WTC11 (cell line): ENCODE results near the gene KIF26A. TPM values are rescaled to one million over a fixed set of nuclear protein-coding genes. Genes with fewer than 3 reads are reported as not detected.

Experiments
- ATAC-seq: fragments of 200-7000 bp; cut with Tn5 transposase; 2 replicates; pipeline ENCODE4 v1.10.0; 2021; ENCODE audit warnings: mild to moderate bottlenecking, moderate library complexity
- CTCF ChIA-PET: fragments of 300-600 bp; sonication (Branson Sonifier 250); formaldehyde crosslinking; loops from one replicate; lab custom pipeline; 2021; ENCODE audit warnings: antibody characterized with exemption; lab: Charles Lee
- POLR2A ChIA-PET: fragments of 350-600 bp; sonication (Branson Sonifier 250); formaldehyde crosslinking; loops from one replicate; lab custom pipeline; 2021; ENCODE audit warnings: antibody characterized with exemption; lab: Charles Lee
- DNase-seq: peaks from one replicate; pipeline ENCODE4 v3.0.0; 2021; ENCODE audit warnings: low spot score
- H3K27ac Mint-ChIP-seq: 2 replicates; pipeline ENCODE4 v1.8.0; 2021; ENCODE audit warnings: mixed read lengths
- H3K27me3 Mint-ChIP-seq: 2 replicates; pipeline ENCODE4 v1.8.0; 2021; ENCODE audit warnings: low read depth, mild to moderate bottlenecking, moderate library complexity, mixed read lengths
- H3K36me3 Mint-ChIP-seq: 2 replicates; pipeline ENCODE4 v1.8.0; 2021; ENCODE audit warnings: mixed read lengths
- H3K4me1 Mint-ChIP-seq: 2 replicates; pipeline ENCODE4 v1.8.0; 2022; ENCODE audit warnings: mixed read lengths
- H3K4me3 Mint-ChIP-seq: 2 replicates; pipeline ENCODE4 v1.8.0; 2021; ENCODE audit warnings: mild to moderate bottlenecking, moderate library complexity, mixed read lengths
- H3K9me3 Mint-ChIP-seq: 2 replicates; pipeline ENCODE4 v1.8.0; 2021; ENCODE audit warnings: mixed read lengths
- ATF1 ChIP-seq: sonication (generic); formaldehyde crosslinking; IDR thresholded peaks from 2 replicates; pipeline ENCODE4 v1.8.1; 2023; ENCODE audit warnings: mild to moderate bottlenecking, moderate library complexity, missing genetic modification reagents
- CREB1 ChIP-seq: sonication (generic); formaldehyde crosslinking; IDR thresholded peaks from 2 replicates; pipeline ENCODE4 v1.8.0; 2023; ENCODE audit warnings: mild to moderate bottlenecking, missing genetic modification reagents
- EMX1 ChIP-seq: fragments of 250-450 bp; sonication (Bioruptor Pico); IDR thresholded peaks from 2 replicates; pipeline ENCODE4 v1.8.0; 2021; ENCODE audit warnings: mild to moderate bottlenecking
- ESRRA ChIP-seq: sonication (generic); formaldehyde crosslinking; IDR thresholded peaks from 2 replicates; pipeline ENCODE4 v1.8.1; 2022; ENCODE audit warnings: mild to moderate bottlenecking, missing genetic modification reagents, borderline replicate concordance
- ETV6 ChIP-seq: sonication (generic); formaldehyde crosslinking; IDR thresholded peaks from 2 replicates; pipeline ENCODE4 v1.8.1; 2022; ENCODE audit warnings: mild to moderate bottlenecking, missing genetic modification reagents
- GRHL2 ChIP-seq: fragments of 250-450 bp; sonication (Bioruptor Pico); IDR thresholded peaks from 2 replicates; pipeline ENCODE4 v1.8.0; 2022; ENCODE audit warnings: mild to moderate bottlenecking, moderate library complexity; ENCODE audit not compliant: insufficient replicate concordance, severe bottlenecking
- NFYB ChIP-seq: sonication (generic); formaldehyde crosslinking; conservative IDR thresholded peaks from 2 replicates; pipeline ENCODE4 v1.8.0; 2022; ENCODE audit warnings: low read depth, missing genetic modification reagents
- ZNF423 ChIP-seq: fragments of 250-450 bp; sonication (Bioruptor Pico); IDR thresholded peaks from 2 replicates; pipeline ENCODE4 v2.1.2; 2022; ENCODE audit warnings: mild to moderate bottlenecking, moderate library complexity
- total RNA-seq: library from RNA; stranded (reverse); gene quantifications from 3 replicates; pipeline ENCODE4 v1.2.3, GENCODE V29; 2021
- TF ChIP-seq, protein P1 (sequence below): sonication (generic); formaldehyde crosslinking; IDR thresholded peaks from 2 replicates; pipeline ENCODE4 v1.8.1; 2023; ENCODE audit warnings: mild to moderate bottlenecking, moderate library complexity, missing genetic modification reagents
- TF ChIP-seq, protein P2 (sequence below): sonication (generic); formaldehyde crosslinking; IDR thresholded peaks from 2 replicates; pipeline ENCODE4 v1.8.0; 2022; ENCODE audit warnings: mild to moderate bottlenecking, missing genetic modification reagents
- TF ChIP-seq, protein P3 (sequence below): fragments of 250-450 bp; sonication (Bioruptor Pico); IDR thresholded peaks from 2 replicates; pipeline ENCODE4 v1.8.0; 2021; ENCODE audit warnings: mild to moderate bottlenecking
- TF ChIP-seq, protein P4 (sequence below): sonication (generic); formaldehyde crosslinking; IDR thresholded peaks from 2 replicates; pipeline ENCODE4 v1.8.1; 2022; ENCODE audit warnings: mild to moderate bottlenecking, moderate library complexity, missing genetic modification reagents
- TF ChIP-seq, protein P5 (sequence below): sonication (generic); formaldehyde crosslinking; IDR thresholded peaks from 2 replicates; pipeline ENCODE4 v1.8.0; 2022; ENCODE audit warnings: mild to moderate bottlenecking, missing genetic modification reagents
- TF ChIP-seq, protein P6 (sequence below): fragments of 200-600 bp; IDR thresholded peaks from 2 replicates; pipeline ENCODE4 v1.8.0; 2022; ENCODE audit warnings: antibody characterized with exemption
- TF ChIP-seq, protein P7 (sequence below): sonication (generic); formaldehyde crosslinking; conservative IDR thresholded peaks from 2 replicates; pipeline ENCODE4 v1.8.1; 2023; ENCODE audit warnings: mild to moderate bottlenecking, low read depth, missing genetic modification reagents, moderate library complexity
- TF ChIP-seq, protein P8 (sequence below): sonication (generic); formaldehyde crosslinking; IDR thresholded peaks from 2 replicates; pipeline ENCODE4 v1.8.0; 2023; ENCODE audit warnings: missing genetic modification reagents, mild to moderate bottlenecking, borderline replicate concordance

KIF26A gene
- total RNA-seq, 1 experiment from 2014 or later, result 53.4 TPM

DNA sequence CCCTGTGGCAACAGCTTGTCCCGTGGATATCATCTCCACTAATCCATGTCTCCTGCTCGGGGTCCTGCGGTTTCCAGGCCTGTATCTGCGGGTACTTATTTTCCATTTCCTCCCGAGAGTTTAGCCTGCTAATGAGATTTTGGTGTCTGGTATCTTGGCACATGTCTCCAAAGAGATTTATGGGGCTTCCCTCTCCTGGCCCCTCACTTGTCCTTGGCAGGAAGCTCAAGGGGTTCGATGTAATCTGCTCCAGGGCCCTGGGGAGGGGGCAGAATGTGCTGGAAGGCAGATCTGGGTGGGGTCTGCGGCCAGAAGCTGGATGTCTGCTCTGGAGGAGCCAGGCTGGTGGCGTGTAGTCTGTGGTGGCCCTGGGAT lies 85.7 kb downstream of the KIF26A start:
- H3K4me1 Mint-ChIP-seq, result peaks cover 28% of the 10 kb centered on the region
- ChIA-PET CTCF (interaction anchor here (0.7 to 2.4 kb wide), 20 partner anchors 28 to 380 kb away, joined by 3 to 18 read pairs (median 4); no protein-coding TSS in a partner anchor), POLR2A (no interaction called here)
- H3K9me3 Mint-ChIP-seq, result no peaks in the 10 kb centered on the region
- no peaks in the 10 kb centered on the region for H3K36me3 Mint-ChIP-seq
- H3K27ac Mint-ChIP-seq, result no peak overlapping the region
- no peak for DNase-seq
- no peak overlapping the region for H3K4me3 Mint-ChIP-seq
- H3K27me3 Mint-ChIP-seq, result no peaks in the 10 kb centered on the region
- ATAC-seq, result no peak
- TF ChIP-seq, protein P1, sequence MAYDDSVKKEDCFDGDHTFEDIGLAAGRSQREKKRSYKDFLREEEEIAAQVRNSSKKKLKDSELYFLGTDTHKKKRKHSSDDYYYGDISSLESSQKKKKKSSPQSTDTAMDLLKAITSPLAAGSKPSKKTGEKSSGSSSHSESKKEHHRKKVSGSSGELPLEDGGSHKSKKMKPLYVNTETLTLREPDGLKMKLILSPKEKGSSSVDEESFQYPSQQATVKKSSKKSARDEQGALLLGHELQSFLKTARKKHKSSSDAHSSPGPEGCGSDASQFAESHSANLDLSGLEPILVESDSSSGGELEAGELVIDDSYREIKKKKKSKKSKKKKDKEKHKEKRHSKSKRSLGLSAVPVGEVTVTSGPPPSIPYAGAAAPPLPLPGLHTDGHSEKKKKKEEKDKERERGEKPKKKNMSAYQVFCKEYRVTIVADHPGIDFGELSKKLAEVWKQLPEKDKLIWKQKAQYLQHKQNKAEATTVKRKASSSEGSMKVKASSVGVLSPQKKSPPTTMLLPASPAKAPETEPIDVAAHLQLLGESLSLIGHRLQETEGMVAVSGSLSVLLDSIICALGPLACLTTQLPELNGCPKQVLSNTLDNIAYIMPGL (CRISPR knock-in tag), result 0 out of 2 replicates have a peak, but pooled peaks have one; percentile 13
- no peak for TF ChIP-seq EMX1

DNA sequence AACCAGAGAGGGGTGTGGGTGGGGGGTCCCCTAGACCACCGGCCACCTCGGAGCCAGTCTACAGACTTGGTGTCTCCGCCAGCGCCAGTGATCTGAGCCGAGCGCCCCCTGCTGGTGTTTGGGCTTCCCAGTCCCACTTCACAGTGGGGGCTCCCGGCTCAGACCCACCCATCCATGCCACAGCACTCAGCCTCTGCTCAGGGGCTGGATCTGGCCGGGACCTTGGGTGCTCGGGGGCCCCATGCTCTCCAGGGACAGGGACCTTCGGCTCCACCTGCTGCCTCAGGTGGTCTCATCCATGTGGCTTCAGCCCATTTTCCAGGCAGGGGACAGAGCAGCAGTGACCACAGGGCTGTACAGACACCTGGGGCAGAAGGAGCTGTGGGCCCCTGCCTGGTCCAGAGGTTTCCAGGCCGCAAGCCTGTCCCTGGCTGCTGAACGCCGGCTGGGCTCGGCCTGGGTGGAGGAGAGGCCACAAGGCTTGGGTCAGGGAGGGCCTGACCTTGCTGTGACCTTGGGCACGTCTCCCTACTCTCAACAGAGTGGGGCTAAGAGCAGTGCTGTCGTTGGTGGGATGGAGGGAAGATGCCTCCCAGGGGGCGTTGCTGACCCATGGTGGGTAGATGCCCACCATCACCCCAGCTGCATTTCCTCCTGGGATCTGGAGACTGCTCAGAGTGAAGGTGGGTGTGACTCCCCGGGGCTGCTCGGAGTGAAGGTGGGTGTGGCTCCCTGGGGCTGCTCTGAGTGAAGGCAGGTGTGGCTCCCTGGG lies 86.3 kb downstream of the KIF26A start:
- POLR2A ChIA-PET, result no interaction called here
- Mint-ChIP-seq H3K4me1 (peaks cover 25% of the 10 kb centered on the region), H3K9me3 (no peaks in the 10 kb centered on the region), H3K4me3 (no peak overlapping the region), H3K27me3 (no peaks in the 10 kb centered on the region), H3K36me3 (no peaks in the 10 kb centered on the region), H3K27ac (peak overlapping the region; percentile 94)
- DNase-seq (peak; percentile 77), ATAC-seq (peak; percentile 42)
- CTCF ChIA-PET, result interaction anchor here (0.5 to 2.4 kb wide), 17 partner anchors 14 to 379 kb away, joined by 3 to 18 read pairs (median 4); no protein-coding TSS in a partner anchor
- TF ChIP-seq, protein P2, sequence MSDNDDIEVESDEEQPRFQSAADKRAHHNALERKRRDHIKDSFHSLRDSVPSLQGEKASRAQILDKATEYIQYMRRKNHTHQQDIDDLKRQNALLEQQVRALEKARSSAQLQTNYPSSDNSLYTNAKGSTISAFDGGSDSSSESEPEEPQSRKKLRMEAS, result no peak
- TF ChIP-seq, protein P3, sequence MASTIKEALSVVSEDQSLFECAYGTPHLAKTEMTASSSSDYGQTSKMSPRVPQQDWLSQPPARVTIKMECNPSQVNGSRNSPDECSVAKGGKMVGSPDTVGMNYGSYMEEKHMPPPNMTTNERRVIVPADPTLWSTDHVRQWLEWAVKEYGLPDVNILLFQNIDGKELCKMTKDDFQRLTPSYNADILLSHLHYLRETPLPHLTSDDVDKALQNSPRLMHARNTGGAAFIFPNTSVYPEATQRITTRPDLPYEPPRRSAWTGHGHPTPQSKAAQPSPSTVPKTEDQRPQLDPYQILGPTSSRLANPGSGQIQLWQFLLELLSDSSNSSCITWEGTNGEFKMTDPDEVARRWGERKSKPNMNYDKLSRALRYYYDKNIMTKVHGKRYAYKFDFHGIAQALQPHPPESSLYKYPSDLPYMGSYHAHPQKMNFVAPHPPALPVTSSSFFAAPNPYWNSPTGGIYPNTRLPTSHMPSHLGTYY, result no peak
- TF ChIP-seq CREB1 (CRISPR knock-in tag), result no peak
- TF ChIP-seq ESRRA (CRISPR knock-in tag), result peak; percentile 93
- TF ChIP-seq, protein P4, sequence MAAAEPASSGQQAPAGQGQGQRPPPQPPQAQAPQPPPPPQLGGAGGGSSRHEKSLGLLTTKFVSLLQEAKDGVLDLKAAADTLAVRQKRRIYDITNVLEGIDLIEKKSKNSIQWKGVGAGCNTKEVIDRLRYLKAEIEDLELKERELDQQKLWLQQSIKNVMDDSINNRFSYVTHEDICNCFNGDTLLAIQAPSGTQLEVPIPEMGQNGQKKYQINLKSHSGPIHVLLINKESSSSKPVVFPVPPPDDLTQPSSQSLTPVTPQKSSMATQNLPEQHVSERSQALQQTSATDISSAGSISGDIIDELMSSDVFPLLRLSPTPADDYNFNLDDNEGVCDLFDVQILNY, result no peak
- TF ChIP-seq ZNF423 (CRISPR knock-in tag), result peak; percentile 47
- no peak for TF ChIP-seq GRHL2
- TF ChIP-seq, protein P5, sequence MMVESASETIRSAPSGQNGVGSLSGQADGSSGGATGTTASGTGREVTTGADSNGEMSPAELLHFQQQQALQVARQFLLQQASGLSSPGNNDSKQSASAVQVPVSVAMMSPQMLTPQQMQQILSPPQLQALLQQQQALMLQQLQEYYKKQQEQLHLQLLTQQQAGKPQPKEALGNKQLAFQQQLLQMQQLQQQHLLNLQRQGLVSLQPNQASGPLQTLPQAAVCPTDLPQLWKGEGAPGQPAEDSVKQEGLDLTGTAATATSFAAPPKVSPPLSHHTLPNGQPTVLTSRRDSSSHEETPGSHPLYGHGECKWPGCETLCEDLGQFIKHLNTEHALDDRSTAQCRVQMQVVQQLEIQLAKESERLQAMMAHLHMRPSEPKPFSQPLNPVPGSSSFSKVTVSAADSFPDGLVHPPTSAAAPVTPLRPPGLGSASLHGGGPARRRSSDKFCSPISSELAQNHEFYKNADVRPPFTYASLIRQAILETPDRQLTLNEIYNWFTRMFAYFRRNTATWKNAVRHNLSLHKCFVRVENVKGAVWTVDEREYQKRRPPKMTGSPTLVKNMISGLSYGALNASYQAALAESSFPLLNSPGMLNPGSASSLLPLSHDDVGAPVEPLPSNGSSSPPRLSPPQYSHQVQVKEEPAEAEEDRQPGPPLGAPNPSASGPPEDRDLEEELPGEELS (CRISPR knock-in tag), result no peak
- TF ChIP-seq, protein P6, sequence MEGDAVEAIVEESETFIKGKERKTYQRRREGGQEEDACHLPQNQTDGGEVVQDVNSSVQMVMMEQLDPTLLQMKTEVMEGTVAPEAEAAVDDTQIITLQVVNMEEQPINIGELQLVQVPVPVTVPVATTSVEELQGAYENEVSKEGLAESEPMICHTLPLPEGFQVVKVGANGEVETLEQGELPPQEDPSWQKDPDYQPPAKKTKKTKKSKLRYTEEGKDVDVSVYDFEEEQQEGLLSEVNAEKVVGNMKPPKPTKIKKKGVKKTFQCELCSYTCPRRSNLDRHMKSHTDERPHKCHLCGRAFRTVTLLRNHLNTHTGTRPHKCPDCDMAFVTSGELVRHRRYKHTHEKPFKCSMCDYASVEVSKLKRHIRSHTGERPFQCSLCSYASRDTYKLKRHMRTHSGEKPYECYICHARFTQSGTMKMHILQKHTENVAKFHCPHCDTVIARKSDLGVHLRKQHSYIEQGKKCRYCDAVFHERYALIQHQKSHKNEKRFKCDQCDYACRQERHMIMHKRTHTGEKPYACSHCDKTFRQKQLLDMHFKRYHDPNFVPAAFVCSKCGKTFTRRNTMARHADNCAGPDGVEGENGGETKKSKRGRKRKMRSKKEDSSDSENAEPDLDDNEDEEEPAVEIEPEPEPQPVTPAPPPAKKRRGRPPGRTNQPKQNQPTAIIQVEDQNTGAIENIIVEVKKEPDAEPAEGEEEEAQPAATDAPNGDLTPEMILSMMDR, result peak; percentile 49
- TF ChIP-seq ATF1 (CRISPR knock-in tag), result no peak
- TF ChIP-seq, protein P7, sequence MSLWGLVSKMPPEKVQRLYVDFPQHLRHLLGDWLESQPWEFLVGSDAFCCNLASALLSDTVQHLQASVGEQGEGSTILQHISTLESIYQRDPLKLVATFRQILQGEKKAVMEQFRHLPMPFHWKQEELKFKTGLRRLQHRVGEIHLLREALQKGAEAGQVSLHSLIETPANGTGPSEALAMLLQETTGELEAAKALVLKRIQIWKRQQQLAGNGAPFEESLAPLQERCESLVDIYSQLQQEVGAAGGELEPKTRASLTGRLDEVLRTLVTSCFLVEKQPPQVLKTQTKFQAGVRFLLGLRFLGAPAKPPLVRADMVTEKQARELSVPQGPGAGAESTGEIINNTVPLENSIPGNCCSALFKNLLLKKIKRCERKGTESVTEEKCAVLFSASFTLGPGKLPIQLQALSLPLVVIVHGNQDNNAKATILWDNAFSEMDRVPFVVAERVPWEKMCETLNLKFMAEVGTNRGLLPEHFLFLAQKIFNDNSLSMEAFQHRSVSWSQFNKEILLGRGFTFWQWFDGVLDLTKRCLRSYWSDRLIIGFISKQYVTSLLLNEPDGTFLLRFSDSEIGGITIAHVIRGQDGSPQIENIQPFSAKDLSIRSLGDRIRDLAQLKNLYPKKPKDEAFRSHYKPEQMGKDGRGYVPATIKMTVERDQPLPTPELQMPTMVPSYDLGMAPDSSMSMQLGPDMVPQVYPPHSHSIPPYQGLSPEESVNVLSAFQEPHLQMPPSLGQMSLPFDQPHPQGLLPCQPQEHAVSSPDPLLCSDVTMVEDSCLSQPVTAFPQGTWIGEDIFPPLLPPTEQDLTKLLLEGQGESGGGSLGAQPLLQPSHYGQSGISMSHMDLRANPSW, result no peak
- no peak for TF ChIP-seq EMX1
- TF ChIP-seq, protein P8, sequence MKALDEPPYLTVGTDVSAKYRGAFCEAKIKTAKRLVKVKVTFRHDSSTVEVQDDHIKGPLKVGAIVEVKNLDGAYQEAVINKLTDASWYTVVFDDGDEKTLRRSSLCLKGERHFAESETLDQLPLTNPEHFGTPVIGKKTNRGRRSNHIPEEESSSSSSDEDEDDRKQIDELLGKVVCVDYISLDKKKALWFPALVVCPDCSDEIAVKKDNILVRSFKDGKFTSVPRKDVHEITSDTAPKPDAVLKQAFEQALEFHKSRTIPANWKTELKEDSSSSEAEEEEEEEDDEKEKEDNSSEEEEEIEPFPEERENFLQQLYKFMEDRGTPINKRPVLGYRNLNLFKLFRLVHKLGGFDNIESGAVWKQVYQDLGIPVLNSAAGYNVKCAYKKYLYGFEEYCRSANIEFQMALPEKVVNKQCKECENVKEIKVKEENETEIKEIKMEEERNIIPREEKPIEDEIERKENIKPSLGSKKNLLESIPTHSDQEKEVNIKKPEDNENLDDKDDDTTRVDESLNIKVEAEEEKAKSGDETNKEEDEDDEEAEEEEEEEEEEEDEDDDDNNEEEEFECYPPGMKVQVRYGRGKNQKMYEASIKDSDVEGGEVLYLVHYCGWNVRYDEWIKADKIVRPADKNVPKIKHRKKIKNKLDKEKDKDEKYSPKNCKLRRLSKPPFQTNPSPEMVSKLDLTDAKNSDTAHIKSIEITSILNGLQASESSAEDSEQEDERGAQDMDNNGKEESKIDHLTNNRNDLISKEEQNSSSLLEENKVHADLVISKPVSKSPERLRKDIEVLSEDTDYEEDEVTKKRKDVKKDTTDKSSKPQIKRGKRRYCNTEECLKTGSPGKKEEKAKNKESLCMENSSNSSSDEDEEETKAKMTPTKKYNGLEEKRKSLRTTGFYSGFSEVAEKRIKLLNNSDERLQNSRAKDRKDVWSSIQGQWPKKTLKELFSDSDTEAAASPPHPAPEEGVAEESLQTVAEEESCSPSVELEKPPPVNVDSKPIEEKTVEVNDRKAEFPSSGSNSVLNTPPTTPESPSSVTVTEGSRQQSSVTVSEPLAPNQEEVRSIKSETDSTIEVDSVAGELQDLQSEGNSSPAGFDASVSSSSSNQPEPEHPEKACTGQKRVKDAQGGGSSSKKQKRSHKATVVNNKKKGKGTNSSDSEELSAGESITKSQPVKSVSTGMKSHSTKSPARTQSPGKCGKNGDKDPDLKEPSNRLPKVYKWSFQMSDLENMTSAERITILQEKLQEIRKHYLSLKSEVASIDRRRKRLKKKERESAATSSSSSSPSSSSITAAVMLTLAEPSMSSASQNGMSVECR, result no peak
- no peak for TF ChIP-seq ETV6 (CRISPR knock-in tag)
- no peak for TF ChIP-seq NFYB
